SJSA1 (cell line): ENCODE measurements around the gene HMCN2. TPM values are rescaled to one million over a fixed set of nuclear protein-coding genes. Genes with fewer than 3 reads are reported as not detected.
A peak's percentile ranks its signal among the peaks of the same experiment; 100 is the strongest.

Experiments
- DNase-seq, 2 experiments: peaks; one replicate each; pipeline ENCODE4 v3.0.0-alpha.2; 2015 to 2020; ENCODE audit warnings: low spot score in 2 of 2, low read depth in 1 of 2
- H3K27ac ChIP-seq: fragments of 250-450 bp; sonication (Bioruptor Pico); 2 replicates; pipeline ENCODE4 v1.5.1; 2020; ENCODE audit warnings: mild to moderate bottlenecking, moderate library complexity
- H3K27me3 ChIP-seq: fragments of 250-450 bp; sonication (Bioruptor Pico); replicated peaks from 2 replicates; pipeline ENCODE4 v1.5.1; 2020; ENCODE audit warnings: mild to moderate bottlenecking, moderate library complexity
- H3K36me3 ChIP-seq: fragments of 250-450 bp; sonication (Bioruptor Pico); 2 replicates; pipeline ENCODE4 v1.5.1; 2020; ENCODE audit warnings: mild to moderate bottlenecking
- H3K4me1 ChIP-seq: fragments of 250-450 bp; sonication (Bioruptor Pico); replicated peaks from 2 replicates; pipeline ENCODE4 v1.6.1; 2021; ENCODE audit warnings: mild to moderate bottlenecking
- H3K4me3 ChIP-seq: fragments of 250-450 bp; sonication (Bioruptor Pico); 2 replicates; pipeline ENCODE4 v1.5.1; 2020; ENCODE audit warnings: mild to moderate bottlenecking
- H3K9me3 ChIP-seq: fragments of 250-450 bp; sonication (Bioruptor Pico); replicated peaks from 2 replicates; pipeline ENCODE4 v1.5.1; 2020; ENCODE audit warnings: mild to moderate bottlenecking
- total RNA-seq: library from RNA; depleted of rRNA; stranded (reverse); fragments of >200 nt; shearing (Covaris generic); gene quantifications from 2 replicates; pipeline ENCODE4 v1.2.3, GENCODE V29; 2014

The HMCN2 gene
- total RNA-seq, 1 experiment from 2014 or later = 1.9 TPM

DNA sequence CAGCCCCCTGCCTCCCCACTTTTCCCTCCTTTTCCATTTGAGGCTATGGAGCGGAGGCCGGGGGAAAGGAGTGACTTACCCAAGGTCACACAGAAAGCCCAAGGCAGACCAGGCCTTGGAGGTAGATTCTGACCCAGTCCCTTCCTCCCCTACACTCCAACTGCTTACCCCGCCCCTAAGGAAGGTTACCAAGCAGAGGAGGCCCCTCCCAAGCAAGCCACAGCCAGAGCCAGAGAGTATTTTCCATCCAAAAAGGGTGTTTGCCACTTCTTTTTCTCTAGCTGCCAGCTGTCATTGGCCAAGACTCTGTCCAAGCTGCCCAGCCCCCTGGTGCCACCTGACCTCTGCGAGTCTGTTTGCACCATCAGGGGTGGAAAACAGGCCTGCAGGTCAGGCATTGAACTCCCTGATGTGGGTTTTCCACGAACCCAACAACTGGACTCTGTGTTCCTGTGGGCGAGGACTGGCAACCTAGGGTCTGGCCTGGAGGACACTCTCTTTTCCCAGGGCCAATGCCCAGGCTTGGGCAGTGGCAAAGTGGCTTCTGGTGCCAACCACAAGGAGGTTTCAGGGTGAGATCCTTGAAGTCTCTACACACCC lies 172.9 kb downstream of the HMCN2 start:
- Histone ChIP-seq H3K27me3 (no peaks in the 10 kb centered on the region), H3K4me1 (no peaks in the 10 kb centered on the region), H3K36me3 (no peaks in the 10 kb centered on the region), H3K27ac (no peak overlapping the region), H3K4me3 (no peak overlapping the region), H3K9me3 (peaks cover 3% of the 10 kb centered on the region)
- DNase-seq = no peak

DNA sequence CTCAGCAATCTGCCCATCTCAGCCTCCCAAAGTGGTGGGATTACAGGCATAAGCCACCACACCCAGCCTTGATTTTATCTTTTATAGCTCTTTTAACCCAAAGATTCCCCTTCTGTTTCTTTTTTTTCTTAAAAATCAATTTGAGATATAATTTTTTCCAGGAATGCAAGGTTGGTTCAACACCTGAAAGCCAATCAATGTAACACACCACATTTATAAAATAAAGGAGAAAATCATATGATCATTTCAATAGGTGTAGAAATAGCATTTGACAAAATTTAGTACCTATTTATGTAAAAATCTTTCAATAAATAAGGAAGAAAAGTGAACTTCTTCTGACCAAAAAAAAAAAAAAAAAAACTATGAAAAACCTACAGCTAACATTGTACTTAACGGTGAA lies 175.5 kb downstream of the HMCN2 start:
- H3K27me3 ChIP-seq = no peaks in the 10 kb centered on the region
- no peak for DNase-seq
- H3K9me3 ChIP-seq = peaks cover 3% of the 10 kb centered on the region

DNA sequence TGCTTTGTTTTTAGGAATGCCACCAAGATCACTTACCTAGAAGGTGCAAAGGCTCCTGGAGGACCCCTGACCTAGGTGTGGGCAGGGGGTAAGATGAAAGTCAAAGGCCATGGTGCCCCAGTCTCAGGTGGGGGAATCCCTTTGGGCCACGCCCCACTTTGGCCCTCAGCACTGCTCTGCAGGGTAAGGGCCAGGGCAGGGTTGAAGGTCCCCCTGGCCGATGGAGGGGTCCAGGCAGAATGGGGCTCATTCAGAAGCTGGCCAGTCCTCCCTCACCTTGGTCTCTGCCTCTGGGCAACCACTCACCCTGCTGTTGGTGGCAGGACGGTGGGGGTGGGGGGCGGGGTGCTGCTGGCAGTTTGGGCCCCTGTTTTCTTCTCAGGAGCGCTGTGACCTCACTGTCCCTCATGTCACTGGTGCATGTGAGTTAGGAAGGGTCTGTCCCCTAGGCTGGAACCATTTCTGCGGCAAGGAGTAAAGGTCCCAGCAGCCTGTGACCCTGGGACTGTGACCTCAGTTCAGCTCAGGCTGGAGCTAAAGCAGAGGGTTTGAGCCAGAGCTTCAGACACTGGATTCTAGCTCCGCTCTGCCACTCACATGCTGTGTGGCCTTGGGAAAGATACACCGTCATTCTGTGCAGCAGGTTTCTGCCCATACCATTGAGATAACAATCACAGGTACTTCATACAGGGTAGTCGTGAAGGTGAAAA lies 177.3 kb downstream of the HMCN2 start:
- no peaks in the 10 kb centered on the region for H3K36me3 ChIP-seq
- no peak for DNase-seq
- no peak overlapping the region for H3K4me3 ChIP-seq
- no peak overlapping the region for H3K27ac ChIP-seq
- no peaks in the 10 kb centered on the region for H3K27me3 ChIP-seq
- peaks cover 3% of the 10 kb centered on the region for H3K9me3 ChIP-seq
- H3K4me1 ChIP-seq = peaks cover 22% of the 10 kb centered on the region

More for the DNA sequence above, 175.5 kb downstream of the HMCN2 start:
- Histone ChIP-seq H3K36me3 (no peaks in the 10 kb centered on the region), H3K4me3 (no peak overlapping the region), H3K27ac (no peak overlapping the region), H3K4me1 (peaks cover 17% of the 10 kb centered on the region)

DNA sequence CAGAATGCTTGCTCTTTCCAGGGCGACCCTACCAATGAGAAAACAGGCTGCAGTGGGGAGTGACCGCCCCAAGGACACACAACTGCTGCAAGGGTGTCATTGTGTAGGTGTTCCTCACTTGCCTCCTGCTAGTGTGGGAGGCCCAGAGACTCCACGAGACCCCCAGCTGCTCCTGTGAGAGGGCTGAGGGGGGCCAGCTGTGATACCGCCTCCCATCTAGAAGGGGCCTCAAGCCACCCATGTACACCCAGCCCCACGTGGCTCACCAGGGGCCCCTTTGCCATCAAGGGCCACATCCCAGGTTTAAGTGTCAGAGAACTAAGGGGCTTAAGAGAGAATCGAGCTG lies 177.9 kb downstream of the HMCN2 start:
- Histone ChIP-seq H3K27ac (no peak overlapping the region), H3K9me3 (peaks cover 3% of the 10 kb centered on the region), H3K27me3 (no peaks in the 10 kb centered on the region), H3K4me1 (peaks cover 26% of the 10 kb centered on the region), H3K4me3 (no peak overlapping the region), H3K36me3 (no peaks in the 10 kb centered on the region)
- DNase-seq = no peak

DNA sequence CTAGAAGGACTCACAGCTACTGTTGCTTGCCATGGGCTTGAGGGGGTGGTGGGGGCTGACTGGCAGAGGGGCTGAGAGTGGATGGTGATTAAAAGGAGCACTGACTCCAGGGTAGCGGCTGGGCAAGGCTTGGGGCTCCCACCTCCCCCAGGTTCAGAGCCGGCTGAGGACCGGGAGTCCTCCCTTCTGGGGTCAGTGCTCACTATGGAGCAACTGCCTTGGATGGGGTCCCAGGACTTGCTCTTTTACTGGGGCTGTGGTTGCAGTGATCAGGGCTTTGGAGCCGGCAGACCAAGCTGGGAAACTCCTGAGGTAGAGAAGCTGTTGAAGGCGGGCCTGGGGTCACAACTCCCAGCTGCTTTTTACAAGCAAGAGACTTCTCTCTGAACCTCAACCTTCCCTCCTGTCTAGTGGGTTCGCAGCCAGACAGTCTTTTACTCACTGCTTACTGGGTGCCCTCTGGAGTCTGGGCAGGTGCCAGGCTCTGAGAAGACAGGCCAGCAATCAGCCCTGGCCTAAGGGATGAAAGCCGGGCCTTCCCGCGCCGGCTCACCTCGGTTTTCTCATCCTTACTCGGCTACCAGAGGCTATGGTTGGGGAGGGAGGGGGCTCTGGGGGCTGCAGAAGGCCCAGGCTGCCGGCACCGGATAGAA lies 178.4 kb downstream of the HMCN2 start:
- Histone ChIP-seq H3K27ac (no peak overlapping the region), H3K4me3 (no peak overlapping the region), H3K4me1 (peaks cover 26% of the 10 kb centered on the region), H3K36me3 (no peaks in the 10 kb centered on the region), H3K9me3 (peaks cover 3% of the 10 kb centered on the region), H3K27me3 (no peaks in the 10 kb centered on the region)
- no peak for DNase-seq

DNA sequence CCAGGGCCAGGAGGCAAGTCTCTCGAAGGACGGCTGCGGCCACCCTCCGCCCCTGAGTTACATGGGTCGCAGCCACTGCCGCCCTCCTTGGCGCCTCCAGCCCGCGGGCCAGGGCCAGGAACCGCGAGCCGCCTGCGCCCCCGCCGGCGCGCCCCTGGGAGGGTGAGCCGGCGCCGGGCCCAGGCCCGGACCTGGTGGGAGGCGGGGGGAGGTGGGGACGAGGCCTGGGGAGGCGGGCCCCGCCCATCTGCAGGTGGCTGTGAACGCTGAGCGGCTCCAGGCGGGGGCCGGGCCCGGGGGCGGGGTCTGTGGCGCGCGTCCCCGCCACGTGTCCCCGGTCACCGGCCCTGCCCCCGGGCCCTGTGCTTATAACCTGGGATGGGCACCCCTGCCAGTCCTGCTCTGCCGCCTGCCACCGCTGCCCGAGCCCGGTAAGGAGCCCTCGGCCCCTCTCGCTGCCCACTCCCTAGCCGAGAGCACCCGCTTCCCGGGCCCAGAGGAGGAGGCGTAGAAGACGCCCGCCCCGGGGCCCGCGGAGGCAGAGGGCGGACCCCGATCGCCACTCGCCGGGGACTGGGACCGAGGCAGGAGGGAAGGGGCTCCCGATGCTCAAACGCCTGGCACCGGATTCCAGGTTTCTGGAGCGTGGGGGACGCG lies 179.1 kb downstream of the HMCN2 start, which contains the start of gene ASS1:
Gene ASS1, plus strand, starts transcription at position 397 of the 657 bp plus-strand sequence. CDS start 7,268 bp downstream, outside the sequence.
- Histone ChIP-seq H3K9me3 (peaks cover 3% of the 10 kb centered on the region), H3K27ac (no peak within 1 kb of the TSS), H3K4me1 (peaks cover 26% of the 10 kb centered on the region), H3K4me3 (peak within 1 kb of the TSS; percentile 47), H3K36me3 (no peaks in the 10 kb centered on the region), H3K27me3 (no peaks in the 10 kb centered on the region)
- DNase-seq = peak in 1 of 2 experiments; percentile 14

DNA sequence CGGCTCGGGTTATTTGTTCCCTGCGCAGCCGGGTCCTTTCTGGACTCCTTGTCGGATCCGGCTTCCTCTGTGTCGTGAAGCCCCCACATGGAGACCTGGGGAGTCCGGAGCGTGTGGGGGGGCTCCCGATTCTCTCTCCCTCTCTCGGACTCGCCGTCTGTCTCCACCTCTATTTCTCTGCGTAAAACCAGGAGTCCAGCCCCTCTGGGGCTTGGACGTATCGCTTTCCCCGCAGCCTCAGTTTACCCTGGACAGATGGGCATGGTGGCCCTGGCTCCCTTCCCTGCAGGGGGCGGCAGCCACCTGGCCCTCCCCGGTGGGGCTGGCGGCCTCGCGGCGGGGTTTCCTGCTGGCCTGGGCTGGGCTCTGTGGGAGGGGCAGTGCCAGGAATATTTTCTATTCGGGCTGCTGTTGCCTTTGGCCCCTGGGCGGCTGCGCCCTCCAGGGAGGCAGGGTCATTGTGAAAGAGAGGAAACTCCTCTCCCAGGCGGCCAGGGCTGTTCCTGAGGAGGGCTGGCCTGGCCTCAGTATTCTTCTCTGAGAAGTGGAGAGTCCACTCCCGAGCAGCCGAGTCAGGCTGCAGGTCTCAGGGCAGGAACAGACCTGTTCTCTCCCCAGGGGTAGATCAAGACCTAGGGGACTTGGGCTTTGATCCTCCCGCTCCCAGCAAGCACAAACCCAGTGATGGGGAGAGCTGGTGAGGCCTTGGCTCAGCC lies 179.9 kb downstream of the HMCN2 start:
- Histone ChIP-seq H3K27me3 (no peaks in the 10 kb centered on the region), H3K36me3 (no peaks in the 10 kb centered on the region), H3K9me3 (peaks cover 3% of the 10 kb centered on the region), H3K4me1 (peaks cover 26% of the 10 kb centered on the region), H3K4me3 (peak overlapping the region; percentile 47), H3K27ac (no peak overlapping the region)
- peak in 1 of 2 experiments; percentile 20 for DNase-seq

DNA sequence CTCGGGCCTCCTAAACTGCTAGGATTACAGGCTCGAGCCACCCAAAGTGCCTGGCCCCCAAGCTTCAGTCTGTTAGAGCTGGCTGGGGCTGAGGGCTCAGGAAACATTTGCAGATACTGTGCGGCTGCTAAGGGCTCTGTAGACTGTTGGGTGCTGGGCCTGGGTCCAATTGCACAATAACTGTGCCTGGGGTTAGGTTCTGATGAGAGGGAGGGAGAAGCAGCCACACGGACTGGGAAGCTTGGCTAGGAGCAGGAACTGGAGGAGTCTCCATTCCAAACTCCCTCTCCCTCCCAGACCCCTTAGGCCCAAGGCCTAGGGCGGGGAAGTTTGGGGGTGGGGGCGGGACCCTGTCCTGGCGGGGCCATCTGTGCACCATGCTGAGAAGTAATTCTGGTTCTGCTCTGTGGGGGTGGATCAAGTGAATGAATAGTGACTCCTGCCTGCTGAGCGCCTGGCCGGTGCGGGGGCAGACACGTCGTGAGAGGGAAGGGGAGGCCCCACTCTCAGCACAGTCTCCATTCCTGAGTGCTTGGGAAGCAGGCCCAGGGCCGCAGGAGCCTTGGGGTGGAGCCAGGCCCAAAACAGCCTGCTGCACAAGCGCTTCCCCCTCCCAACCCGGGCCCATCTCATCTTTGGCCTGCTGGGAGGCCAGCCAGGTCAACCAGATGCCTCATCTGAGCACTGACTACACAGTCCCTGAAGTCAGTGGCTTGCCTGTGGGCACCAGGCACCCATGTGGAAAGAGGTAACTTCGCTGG lies 180.7 kb downstream of the HMCN2 start:
- Histone ChIP-seq H3K4me1 (peaks cover 30% of the 10 kb centered on the region), H3K27me3 (no peaks in the 10 kb centered on the region), H3K27ac (no peak overlapping the region), H3K9me3 (no peaks in the 10 kb centered on the region), H3K36me3 (no peaks in the 10 kb centered on the region), H3K4me3 (no peak overlapping the region)
- no peak for DNase-seq

DNA sequence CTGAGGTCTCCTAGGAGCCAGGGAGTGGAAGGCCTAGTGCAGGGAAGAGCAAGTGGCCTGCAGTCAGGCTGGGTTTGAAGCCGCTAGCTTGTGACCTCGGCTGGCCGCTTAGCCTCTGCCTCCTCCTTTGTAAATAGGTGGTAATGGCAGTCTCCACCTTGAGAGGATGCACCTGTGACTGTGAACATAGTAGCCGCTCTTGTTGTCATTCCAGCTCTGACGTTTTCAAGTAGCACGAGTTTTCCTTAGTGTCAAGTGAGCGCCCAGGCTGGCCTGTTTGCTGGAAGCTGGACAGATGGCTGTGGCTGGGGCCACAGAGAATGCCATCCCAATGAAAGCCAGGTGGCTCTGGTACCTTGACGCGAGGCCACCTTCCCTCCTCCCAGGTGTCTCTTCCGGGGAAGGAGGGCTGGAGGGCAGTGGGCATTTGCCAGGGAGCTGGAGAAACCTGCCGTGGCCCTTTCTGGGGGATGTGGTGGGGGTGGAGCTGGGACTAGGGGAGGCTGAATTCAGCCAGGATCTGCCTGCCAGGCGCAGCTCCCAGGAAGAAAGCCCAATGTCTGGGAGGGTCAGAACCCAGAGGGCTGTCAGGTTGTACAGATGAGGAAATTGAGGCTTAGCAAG lies 181.7 kb downstream of the HMCN2 start:
- H3K9me3 ChIP-seq = no peaks in the 10 kb centered on the region
- no peak overlapping the region for H3K27ac ChIP-seq
- no peak for DNase-seq
- H3K4me1 ChIP-seq = peaks cover 40% of the 10 kb centered on the region
- H3K4me3 ChIP-seq = no peak overlapping the region
- no peaks in the 10 kb centered on the region for H3K36me3 ChIP-seq
- no peaks in the 10 kb centered on the region for H3K27me3 ChIP-seq

DNA sequence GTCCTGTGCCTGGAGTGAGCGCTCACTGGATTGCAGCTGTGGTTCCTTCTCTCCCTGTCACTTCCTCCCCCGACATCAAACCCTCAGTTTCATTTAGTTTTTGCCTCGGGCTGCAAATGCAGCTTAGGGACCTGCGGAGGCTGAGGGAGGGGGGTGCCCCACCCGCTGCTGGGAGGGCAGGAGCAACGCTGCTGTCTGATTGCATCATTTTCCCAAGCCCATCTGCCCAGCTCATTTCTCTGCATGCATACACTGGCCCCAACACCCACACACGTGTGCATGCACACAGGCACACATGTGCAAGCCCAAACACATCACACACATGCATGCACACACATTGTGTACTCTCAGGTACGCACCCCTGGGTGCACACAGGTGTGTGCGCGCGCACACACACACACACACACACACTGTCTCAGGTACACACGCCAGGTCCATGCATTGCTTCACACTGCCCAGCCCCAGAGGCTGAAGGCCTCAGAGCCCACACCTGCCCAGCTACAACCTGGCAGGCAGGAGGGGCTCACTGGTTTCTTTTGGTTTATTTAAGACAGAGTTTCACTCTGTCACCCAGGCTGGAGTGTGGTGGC lies 182.6 kb downstream of the HMCN2 start:
- Histone ChIP-seq H3K4me1 (peaks cover 41% of the 10 kb centered on the region), H3K36me3 (no peaks in the 10 kb centered on the region), H3K9me3 (no peaks in the 10 kb centered on the region), H3K27ac (no peak overlapping the region), H3K4me3 (no peak overlapping the region), H3K27me3 (no peaks in the 10 kb centered on the region)
- no peak for DNase-seq

DNA sequence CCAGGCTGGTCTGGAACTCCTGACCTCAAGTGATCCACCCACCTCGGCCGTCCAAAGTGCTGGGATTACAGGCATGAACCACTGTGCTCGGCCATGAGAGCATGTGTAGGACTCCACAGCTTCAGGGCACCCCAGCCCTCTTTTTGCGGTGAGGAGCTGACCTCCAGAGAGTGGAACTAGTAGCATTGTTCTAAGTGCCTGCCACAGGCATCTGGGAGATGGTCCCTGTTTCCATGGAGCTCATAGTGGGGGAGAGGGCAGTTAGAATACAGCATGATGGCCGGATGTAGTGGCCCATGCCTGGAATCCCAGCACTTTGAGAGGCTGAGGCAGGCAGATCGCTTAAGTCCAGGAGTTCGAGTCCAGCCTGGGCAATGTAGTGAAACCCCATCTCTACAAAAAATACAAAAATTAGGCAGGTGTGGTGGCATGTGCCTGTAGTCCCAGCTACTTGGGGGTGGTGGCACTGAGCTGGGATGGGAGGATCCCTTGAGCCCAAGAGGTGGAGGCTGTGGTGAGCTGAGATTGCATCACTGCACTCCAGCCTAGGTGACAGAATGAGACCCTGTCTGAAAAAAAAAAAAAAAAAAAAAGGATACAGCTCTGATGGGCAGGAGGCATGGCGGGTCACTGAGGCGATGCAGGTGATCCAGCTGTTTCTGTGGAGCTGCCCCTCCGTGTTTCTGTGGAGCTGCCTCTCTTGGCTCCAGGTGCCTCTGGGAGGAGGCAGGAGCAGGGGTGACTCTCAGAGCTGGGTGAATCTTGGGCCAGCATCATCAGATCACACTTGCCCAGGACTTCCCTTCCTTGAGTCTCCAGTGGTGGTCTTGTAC lies 183.4 kb downstream of the HMCN2 start:
- Histone ChIP-seq H3K9me3 (no peaks in the 10 kb centered on the region), H3K36me3 (no peaks in the 10 kb centered on the region), H3K4me3 (no peak overlapping the region), H3K27me3 (no peaks in the 10 kb centered on the region), H3K4me1 (peaks cover 41% of the 10 kb centered on the region), H3K27ac (no peak overlapping the region)
- no peak for DNase-seq
